ENCODE data around the gene BMP7. TPM values are rescaled to one million over a fixed set of nuclear protein-coding genes. Genes with fewer than 3 reads are reported as not detected.

The BMP7 gene
- total and polyA plus RNA-seq, 8 donors: 0.12 to 2.5 (median 0.33) TPM; not detected in 1

- TF ChIP-seq, protein P1, sequence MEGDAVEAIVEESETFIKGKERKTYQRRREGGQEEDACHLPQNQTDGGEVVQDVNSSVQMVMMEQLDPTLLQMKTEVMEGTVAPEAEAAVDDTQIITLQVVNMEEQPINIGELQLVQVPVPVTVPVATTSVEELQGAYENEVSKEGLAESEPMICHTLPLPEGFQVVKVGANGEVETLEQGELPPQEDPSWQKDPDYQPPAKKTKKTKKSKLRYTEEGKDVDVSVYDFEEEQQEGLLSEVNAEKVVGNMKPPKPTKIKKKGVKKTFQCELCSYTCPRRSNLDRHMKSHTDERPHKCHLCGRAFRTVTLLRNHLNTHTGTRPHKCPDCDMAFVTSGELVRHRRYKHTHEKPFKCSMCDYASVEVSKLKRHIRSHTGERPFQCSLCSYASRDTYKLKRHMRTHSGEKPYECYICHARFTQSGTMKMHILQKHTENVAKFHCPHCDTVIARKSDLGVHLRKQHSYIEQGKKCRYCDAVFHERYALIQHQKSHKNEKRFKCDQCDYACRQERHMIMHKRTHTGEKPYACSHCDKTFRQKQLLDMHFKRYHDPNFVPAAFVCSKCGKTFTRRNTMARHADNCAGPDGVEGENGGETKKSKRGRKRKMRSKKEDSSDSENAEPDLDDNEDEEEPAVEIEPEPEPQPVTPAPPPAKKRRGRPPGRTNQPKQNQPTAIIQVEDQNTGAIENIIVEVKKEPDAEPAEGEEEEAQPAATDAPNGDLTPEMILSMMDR (IDR thresholded peaks at IDR 0.05): no peak
- H3K4me1 ChIP-seq: peaks cover 0 to 10% (median 6%) of the 10 kb centered on the region in 3 donors
- intact Hi-C loops (cut with DNase I): no loop called here
- H3K27me3 ChIP-seq: no peaks in the 10 kb centered on the region
- no peak overlapping the region for H3K4me3 ChIP-seq
- no peaks in the 10 kb centered on the region for H3K9me3 ChIP-seq
- no peaks in the 10 kb centered on the region for H3K36me3 ChIP-seq
- FAIRE-seq (no peak), DNase-seq (no peak), ATAC-seq (no peak)
- no peak overlapping the region for H3K27ac ChIP-seq
- WGBS, 2 donors: 81 to 87% methylated on average over 10 of the region's 10 CpGs
Observed at GRCh38 chr20:57215826-57216471, 50.5 kb downstream of the BMP7 start.

GRCh38 chr20:57215426-57215825 lies 51.0 kb downstream of the BMP7 start:
- peaks cover 0 to 13% (median 6%) of the 10 kb centered on the region in 3 donors for H3K4me1 ChIP-seq
- no peaks in the 10 kb centered on the region for H3K27me3 ChIP-seq
- no peak for FAIRE-seq
- no peaks in the 10 kb centered on the region for H3K9me3 ChIP-seq
- TF ChIP-seq, protein P1 (IDR thresholded peaks at IDR 0.05): no peak
- H3K36me3 ChIP-seq: no peaks in the 10 kb centered on the region
- H3K4me3 ChIP-seq: no peak overlapping the region
- intact Hi-C loops (cut with DNase I): no loop called here
- DNase-seq: no peak
- H3K27ac ChIP-seq: no peak overlapping the region
- WGBS, 2 donors: 82 to 94% methylated on average over 6 of the region's 6 CpGs
- no peak for ATAC-seq

DNA sequence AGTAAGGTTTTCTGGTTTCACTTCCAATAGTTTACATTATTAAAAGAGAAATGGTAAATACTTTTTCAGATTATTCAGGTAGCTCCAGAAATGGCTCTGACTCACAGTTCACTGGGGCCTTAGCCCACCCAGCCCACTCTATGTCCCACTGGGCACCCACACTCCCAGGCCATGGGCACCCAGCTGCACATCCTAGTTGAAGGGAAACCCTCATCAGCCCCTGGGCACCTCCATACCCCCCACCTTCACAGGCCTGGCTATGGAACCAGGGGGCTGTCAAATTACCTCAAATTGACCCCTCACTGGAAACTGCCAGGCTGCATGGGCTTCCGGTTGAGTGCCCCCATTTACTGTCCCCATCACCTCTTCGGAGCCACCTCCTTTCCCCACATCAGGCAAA lies 51.5 kb downstream of the BMP7 start:
- TF ChIP-seq, protein P1 (IDR thresholded peaks at IDR 0.05): no peak
- H3K27me3 ChIP-seq: no peaks in the 10 kb centered on the region
- H3K4me1 ChIP-seq: peaks cover 0 to 18% (median 9%) of the 10 kb centered on the region in 3 donors
- DNase-seq (no peak), FAIRE-seq (no peak), ATAC-seq (no peak)
- H3K4me3 ChIP-seq: no peak overlapping the region
- intact Hi-C loops (cut with DNase I): no loop called here
- no peak overlapping the region for H3K27ac ChIP-seq
- H3K36me3 ChIP-seq: no peaks in the 10 kb centered on the region
- 91 to 95% methylated on average over 2 of the region's 2 CpGs for WGBS, 2 donors
- no peaks in the 10 kb centered on the region for H3K9me3 ChIP-seq

DNA sequence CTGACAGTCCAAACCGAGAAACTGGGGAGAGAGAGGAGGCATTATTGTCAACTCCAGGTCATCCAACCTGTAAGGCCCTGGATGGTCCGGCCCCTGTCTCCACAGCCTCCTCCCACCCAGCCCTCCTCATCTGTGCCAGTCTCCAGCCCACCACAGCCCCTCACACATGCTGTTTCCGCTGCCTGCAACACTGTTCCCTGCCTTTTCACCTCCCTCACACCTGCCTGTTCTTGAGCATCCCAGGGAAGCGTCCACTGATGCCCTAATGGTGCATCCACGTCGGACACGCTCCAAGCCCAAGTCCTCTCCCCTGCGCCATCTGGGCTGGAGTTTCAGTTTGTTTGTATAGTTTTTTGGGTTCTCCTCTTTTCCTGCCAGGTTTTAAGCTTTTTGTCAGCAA lies 52.0 kb downstream of the BMP7 start:
- FAIRE-seq (no peak), DNase-seq (no peak), ATAC-seq (no peak)
- H3K27me3 ChIP-seq: no peaks in the 10 kb centered on the region
- H3K4me1 ChIP-seq: peaks cover 0 to 23% (median 9%) of the 10 kb centered on the region in 3 donors
- intact Hi-C loops (cut with DNase I): no loop called here
- WGBS, 2 donors: 84 to 89% methylated on average over 8 of the region's 8 CpGs
- no peaks in the 10 kb centered on the region for H3K9me3 ChIP-seq
- TF ChIP-seq, protein P1 (IDR thresholded peaks at IDR 0.05): no peak
- no peak overlapping the region for H3K27ac ChIP-seq
- H3K36me3 ChIP-seq: no peaks in the 10 kb centered on the region
- H3K4me3 ChIP-seq: no peak overlapping the region

- H3K4me1 ChIP-seq: peaks cover 0 to 26% (median 9%) of the 10 kb centered on the region in 3 donors
- TF ChIP-seq, protein P1 (IDR thresholded peaks at IDR 0.05): no peak
- 87 to 94% methylated on average over 8 of the region's 8 CpGs for whole genome bisulfite sequencing, 2 donors
- intact Hi-C loops (cut with DNase I): no loop called here
- H3K9me3 ChIP-seq: no peaks in the 10 kb centered on the region
- no peaks in the 10 kb centered on the region for H3K36me3 ChIP-seq
- ATAC-seq (no peak), DNase-seq (no peak), FAIRE-seq (no peak)
- no peak overlapping the region for H3K4me3 ChIP-seq
- no peaks in the 10 kb centered on the region for H3K27me3 ChIP-seq
- no peak overlapping the region for H3K27ac ChIP-seq
Observed at GRCh38 chr20:57213924-57214323, 52.5 kb downstream of the BMP7 start.

Data from pancreas (tissue), 10 donors.